Measurements from ENCODE around the gene INPP5A.

The INPP5A gene

DNA sequence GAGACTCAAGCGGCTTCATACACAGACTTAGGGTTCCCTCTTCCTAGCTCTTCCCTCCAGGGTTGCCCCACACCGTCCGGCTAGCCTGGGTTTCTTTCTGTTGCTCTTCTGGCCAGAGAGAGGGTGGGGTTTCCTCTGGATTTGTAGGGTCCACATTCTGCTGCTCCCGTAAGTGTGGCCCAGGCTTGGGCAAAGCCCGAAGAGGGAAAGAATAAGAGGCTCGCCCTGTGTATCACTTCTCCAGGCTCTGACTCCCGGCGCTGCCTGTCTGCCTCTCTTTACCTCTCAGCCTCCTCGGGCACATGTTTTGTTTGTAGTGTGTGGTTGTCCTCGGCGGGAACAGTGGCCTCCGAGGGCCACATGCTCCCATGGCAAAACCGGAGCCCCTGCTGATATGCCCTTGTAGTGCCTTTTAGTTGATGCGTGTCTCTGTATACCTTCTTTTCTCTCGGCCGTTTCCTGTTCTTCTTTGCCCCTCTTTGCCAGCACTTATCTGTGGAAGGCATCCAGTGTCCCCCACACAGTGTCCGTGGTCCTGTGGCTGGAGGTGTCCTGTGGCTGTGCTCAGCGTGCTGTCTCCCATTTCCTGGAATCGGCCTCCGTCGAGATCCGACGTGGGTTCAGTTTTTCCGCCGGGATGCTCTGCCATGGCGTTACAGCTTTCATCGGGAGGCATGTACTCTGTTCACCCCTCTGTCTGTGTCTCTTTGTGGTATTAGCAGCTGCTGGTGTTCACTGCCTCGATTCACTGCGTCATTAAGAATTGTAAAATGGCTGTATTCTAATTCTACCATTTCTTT is 102.9 kb downstream of the INPP5A start:
- no peaks in the 10 kb centered on the region for H3K27me3 Mint-ChIP-seq
- DNase-seq (no peak), ATAC-seq (replicated peaks) (no peak)
- no peak overlapping the region for H3K4me3 Mint-ChIP-seq
- H3K27ac Mint-ChIP-seq, result peak overlapping the region; percentile 65
- H3K4me1 Mint-ChIP-seq, result peaks cover 11 to 29% of the 10 kb centered on the region in 2 donors
- H3K9me3 Mint-ChIP-seq, result no peaks in the 10 kb centered on the region
- H3K36me3 Mint-ChIP-seq, result peaks cover 6 to 14% of the 10 kb centered on the region in 2 donors

DNA sequence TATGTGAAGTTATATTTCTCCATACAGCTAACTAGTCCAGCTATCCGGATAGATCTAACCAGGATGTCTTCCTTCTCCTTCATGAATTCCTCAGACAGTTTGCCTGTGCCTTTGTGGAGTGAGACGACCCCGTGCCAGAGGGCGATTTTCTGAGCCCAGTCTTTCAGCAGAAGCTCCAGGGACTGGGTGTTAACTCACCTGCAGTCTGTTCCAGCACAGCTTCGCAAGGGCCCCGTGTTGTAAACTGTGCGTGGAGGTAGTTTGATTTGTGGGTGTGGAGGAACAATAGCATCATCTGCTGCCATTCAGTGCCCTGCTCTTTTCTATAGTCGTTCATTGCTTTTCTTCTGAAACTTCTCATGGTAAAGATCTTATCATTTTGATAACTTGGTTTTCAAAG is 103.8 kb downstream of the INPP5A start:
- no peak for ATAC-seq (replicated peaks)
- H3K4me3 Mint-ChIP-seq, result no peak overlapping the region
- H3K4me1 Mint-ChIP-seq, result peaks cover 11 to 29% of the 10 kb centered on the region in 2 donors
- H3K36me3 Mint-ChIP-seq, result peaks cover 6 to 16% of the 10 kb centered on the region in 2 donors
- no peaks in the 10 kb centered on the region for H3K27me3 Mint-ChIP-seq
- H3K27ac Mint-ChIP-seq, result no peak overlapping the region
- no peak for DNase-seq
- H3K9me3 Mint-ChIP-seq, result no peaks in the 10 kb centered on the region

DNA sequence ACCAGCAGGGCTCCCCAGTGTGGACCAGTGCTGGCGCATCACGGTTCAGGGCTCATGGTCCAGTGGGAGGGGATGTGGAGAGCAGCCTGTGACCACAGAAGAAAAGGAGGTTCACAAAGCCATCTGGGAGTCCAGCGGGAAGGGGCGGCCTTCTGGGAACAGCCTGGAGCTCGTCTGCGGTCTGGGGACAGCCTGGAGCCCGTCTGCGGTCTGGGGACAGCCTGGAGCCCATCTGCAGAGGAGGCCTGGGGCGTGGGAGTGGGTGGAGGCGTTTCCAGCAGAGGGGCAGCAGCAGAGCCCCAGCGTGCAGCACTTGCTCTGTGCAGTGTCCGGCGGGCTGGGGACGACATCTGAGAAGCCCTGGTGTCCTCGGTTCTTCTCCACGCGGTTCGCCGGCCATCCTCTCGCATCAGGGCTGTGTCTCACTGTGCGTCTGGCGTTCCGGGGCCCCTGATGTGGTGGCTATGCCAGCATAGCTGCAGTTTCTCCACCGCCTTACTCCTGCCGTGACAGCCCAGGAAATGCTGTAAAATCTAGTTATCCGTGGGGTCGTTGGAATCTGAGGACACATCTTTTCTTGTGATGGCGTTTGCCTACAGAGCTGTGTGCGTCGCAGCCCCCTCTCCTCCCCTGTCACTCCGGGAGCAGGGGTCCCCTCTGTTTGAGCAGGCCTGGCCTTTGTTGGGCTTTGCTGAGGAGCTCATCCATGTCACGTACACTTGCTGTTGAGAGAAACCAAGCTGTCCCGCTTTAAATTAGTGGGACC is 104.6 kb downstream of the INPP5A start:
- no peaks in the 10 kb centered on the region for H3K27me3 Mint-ChIP-seq
- H3K4me1 Mint-ChIP-seq, result peaks cover 11 to 26% of the 10 kb centered on the region in 2 donors
- no peak for ATAC-seq (replicated peaks)
- DNase-seq, result no peak
- no peak overlapping the region for H3K4me3 Mint-ChIP-seq
- no peaks in the 10 kb centered on the region for H3K9me3 Mint-ChIP-seq
- H3K36me3 Mint-ChIP-seq, result peaks cover 6 to 17% of the 10 kb centered on the region in 2 donors
- no peak overlapping the region for H3K27ac Mint-ChIP-seq

DNA sequence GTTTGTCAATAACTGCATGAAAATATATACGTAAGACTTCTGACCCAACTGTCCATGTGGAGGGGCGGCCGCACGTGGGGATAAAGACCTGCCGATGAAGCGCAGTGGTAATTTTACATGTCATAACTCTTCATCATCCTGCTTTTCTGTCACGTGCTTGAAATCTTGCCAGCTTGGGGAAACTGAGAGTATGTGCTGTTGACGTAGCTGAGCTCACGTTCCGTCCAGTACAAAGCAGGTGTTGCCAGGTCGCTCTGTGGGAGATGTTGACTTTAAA is 105.1 kb downstream of the INPP5A start:
- H3K9me3 Mint-ChIP-seq, result no peaks in the 10 kb centered on the region
- H3K27me3 Mint-ChIP-seq, result no peaks in the 10 kb centered on the region
- peaks cover 7 to 21% of the 10 kb centered on the region in 2 donors for H3K4me1 Mint-ChIP-seq
- DNase-seq (no peak), ATAC-seq (replicated peaks) (no peak)
- peaks cover 9 to 21% of the 10 kb centered on the region in 2 donors for H3K36me3 Mint-ChIP-seq
- H3K4me3 Mint-ChIP-seq, result no peak overlapping the region
- no peak overlapping the region for H3K27ac Mint-ChIP-seq

DNA sequence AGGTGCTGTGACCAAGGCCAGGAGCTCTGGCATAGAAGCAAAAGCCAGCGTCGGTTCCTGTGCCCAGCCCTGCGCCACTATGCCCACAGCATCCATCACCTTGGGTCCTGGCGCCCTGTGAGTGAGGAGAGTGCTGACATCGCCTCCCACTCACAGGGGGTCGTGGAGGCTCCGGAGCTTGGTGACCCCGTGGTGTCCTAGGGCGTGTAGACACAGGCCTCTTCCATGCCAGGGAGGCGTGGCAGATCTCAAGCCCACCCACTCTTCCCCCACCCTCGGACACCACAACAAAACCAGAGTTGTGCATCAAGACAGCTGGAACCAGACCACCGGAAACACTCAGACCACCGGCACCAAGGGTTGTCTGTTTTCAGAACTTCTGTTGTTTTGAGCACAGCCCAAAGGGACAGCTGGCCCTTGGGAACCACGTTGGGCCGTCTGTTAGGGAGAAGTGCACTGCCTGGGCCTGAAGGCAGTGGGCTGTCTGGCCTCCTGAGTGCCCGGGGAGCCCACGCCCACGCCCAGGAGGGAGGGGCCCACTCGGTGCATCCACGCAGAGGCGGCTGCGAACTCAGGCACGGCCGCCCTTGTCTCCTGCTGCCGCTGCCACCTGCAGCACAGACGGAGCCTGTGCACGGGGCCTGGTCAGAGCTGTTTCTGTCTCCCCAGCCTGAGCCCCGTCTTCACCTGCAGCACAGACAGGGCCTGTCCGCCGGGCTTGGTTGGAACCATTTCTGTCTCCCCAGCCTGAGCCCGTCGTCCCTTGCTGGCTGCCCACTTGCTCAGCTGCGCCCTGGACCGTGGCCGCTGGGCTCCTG is 106.3 kb downstream of the INPP5A start:
- Mint-ChIP-seq H3K27me3 (no peaks in the 10 kb centered on the region), H3K4me3 (no peak overlapping the region), H3K27ac (peak overlapping the region; percentile 73), H3K9me3 (no peaks in the 10 kb centered on the region), H3K4me1 (peaks cover 3 to 15% of the 10 kb centered on the region in 2 donors), H3K36me3 (peaks cover 10 to 24% of the 10 kb centered on the region in 2 donors)
- peak; percentile 34 to 54 for ATAC-seq (replicated peaks)
- no peak for DNase-seq

DNA sequence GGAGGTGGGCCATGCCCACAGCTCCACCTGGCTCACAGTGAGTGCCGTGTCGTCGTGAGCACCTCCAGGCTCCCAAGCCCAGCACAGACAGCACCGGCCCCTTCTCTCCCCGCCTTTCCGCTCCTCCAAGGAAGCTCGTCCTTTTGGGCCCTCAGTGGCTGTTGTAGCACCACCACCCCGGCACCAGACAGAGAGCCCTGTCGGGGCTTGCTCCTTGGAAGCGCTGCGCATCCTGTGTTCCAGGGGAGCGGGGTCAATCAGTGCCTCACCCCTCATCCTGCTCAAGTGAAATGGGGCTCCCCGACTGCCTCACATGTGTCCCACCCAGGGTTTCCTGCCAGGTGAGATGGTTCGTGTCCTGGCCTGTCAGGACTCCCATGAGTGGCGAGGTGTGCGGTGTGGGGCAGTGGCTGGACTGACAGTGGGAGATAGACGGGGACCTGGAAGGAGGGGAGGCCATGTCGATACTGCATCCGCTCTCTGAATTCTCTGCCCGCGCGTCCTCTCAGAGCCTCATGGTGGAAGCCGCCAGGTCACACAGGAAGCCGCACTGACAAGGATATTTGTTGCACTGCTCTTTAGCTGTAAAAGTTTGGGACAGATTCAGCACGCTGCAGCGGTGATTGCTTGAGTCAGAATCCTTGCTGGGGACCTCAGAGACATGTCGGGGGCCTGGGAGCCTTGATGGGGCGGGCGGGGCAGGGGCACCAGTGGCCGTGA is 107.1 kb downstream of the INPP5A start:
- DNase-seq (no peak), ATAC-seq (replicated peaks) (no peak)
- Mint-ChIP-seq H3K9me3 (no peaks in the 10 kb centered on the region), H3K4me3 (no peak overlapping the region), H3K27me3 (no peaks in the 10 kb centered on the region), H3K27ac (peak overlapping the region; percentile 73), H3K36me3 (peaks cover 15 to 31% of the 10 kb centered on the region in 2 donors), H3K4me1 (peaks cover 3 to 15% of the 10 kb centered on the region in 2 donors)

DNA sequence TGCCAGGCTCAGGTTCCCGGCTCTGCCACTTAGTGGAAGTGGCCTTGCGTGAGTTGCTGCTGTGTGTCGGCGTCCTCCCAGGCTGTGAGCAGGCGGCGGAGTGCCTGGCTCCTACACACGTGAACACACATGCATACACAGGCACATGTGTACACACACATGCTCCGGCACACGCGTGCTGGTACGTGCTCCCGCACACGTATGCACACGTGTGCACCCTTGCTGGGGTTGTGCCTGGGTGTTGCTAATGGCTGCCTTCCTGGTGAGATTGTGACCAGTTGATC is 107.6 kb downstream of the INPP5A start:
- no peaks in the 10 kb centered on the region for H3K9me3 Mint-ChIP-seq
- no peaks in the 10 kb centered on the region for H3K27me3 Mint-ChIP-seq
- H3K36me3 Mint-ChIP-seq, result peaks cover 12 to 32% of the 10 kb centered on the region in 2 donors
- no peak overlapping the region for H3K4me3 Mint-ChIP-seq
- ATAC-seq (replicated peaks), result no peak
- peaks cover 3 to 15% of the 10 kb centered on the region in 2 donors for H3K4me1 Mint-ChIP-seq
- no peak overlapping the region for H3K27ac Mint-ChIP-seq
- no peak for DNase-seq

DNA sequence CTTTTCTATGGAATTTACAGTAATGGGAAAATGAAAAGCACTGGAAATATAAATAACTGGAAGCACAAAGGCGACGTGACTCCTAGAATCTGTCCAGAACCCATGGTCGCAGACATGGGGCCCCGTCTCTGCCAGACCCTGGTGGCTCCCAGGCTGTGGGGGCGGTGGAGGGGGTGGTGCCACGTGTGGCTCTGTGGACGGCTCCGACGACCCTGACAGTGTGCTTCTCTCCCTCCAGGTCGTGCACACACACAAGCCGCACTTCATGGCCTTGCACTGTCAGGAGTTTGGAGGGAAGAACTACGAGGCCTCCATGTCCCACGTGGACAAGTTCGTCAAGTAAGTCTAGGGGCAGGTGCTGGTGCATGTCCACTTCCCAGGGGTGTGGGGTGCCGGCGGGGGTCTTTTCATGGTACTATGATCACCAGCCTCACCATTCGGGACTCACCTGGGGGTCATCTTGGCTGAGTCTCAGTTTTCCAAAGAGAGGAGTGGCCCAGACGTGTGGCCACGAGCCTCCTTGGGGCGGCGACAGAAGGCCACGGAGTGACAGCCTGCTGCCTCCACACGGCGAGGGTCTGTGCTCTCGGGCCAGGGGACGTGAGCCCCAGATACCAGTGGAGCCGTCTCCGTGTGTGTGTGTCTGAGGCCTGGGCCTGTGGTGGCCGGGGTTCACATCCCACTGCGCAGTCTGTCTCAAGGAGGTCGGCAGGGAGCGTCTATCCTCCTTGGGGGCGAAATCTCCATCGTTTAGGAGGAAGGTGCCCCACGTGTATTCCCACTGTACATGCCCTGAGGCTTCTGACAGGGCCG is 108.2 kb downstream of the INPP5A start:
- DNase-seq (no peak), ATAC-seq (replicated peaks) (no peak)
- Mint-ChIP-seq H3K9me3 (no peaks in the 10 kb centered on the region), H3K4me3 (no peak overlapping the region), H3K27ac (no peak overlapping the region), H3K36me3 (peaks cover 14 to 27% of the 10 kb centered on the region in 2 donors), H3K4me1 (peaks cover 3 to 15% of the 10 kb centered on the region in 2 donors), H3K27me3 (no peaks in the 10 kb centered on the region)

DNA sequence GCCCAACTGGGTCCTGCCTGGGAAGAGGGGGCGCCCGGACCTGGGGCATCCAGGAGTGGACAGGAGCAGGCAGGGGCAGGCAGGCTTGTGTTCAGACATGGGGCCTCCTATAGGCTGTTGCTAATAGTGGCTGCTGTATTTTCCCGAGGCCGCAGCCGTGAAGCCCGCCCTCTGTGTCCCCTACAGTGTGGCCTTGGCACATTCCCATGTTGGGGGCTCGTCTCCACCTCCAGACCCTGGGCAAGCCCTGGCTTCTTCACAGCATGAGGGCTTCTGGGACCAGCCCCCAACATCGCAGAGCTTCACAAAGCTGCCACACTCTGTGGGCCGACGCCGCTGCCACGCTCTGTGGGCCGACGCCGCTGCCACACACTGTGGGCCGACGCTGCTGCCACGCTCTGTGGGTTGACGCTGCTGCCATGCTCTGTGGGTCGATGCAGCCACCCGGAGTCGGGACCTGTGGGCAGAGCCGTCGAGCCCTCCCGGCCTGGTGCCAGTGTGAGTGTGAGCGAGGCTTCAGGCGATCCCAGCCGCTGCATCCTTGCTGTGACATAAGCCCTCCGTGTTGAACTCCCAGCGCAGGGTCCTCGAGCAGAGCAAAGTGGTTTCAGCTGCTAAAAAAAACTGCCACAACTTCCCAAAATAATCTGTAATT is 109.0 kb downstream of the INPP5A start:
- Mint-ChIP-seq H3K4me1 (peaks cover 3 to 9% of the 10 kb centered on the region in 2 donors), H3K27ac (no peak overlapping the region)

DNA sequence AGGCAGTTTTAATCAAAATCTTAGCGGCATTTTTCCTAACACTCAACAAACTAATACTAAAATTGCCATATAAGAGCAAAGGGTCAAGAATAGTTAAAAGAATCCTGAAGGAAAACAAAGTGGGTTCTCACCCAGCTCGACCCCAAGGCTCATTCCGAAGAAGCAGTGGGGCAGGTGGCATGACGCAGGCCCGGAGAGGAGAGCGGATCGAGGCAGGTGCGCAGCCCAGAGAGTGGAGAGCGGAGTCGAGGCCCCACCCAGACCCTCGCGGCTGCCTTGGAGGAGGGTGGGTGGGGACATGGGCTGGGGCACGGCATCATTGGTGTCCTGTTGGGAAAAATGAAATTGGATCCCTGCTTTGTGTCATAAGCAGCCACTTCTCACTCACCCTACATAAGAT is 109.8 kb downstream of the INPP5A start:
- no peaks in the 10 kb centered on the region for H3K9me3 Mint-ChIP-seq
- no peaks in the 10 kb centered on the region for H3K27me3 Mint-ChIP-seq
- H3K36me3 Mint-ChIP-seq, result peaks cover 25 to 27% of the 10 kb centered on the region in 2 donors
- H3K4me3 Mint-ChIP-seq, result no peak overlapping the region
- H3K27ac Mint-ChIP-seq, result peak overlapping the region; percentile 71
- ATAC-seq (replicated peaks), result no peak
- no peak for DNase-seq
- H3K4me1 Mint-ChIP-seq, result peaks cover 0 to 5% of the 10 kb centered on the region in 2 donors

More for the DNA sequence above, 109.0 kb downstream of the INPP5A start:
- no peaks in the 10 kb centered on the region for H3K9me3 Mint-ChIP-seq
- H3K36me3 Mint-ChIP-seq, result peaks cover 17 to 24% of the 10 kb centered on the region in 2 donors
- H3K27me3 Mint-ChIP-seq, result no peaks in the 10 kb centered on the region
- DNase-seq (no peak), ATAC-seq (replicated peaks) (no peak)
- H3K4me3 Mint-ChIP-seq, result no peak overlapping the region

DNA sequence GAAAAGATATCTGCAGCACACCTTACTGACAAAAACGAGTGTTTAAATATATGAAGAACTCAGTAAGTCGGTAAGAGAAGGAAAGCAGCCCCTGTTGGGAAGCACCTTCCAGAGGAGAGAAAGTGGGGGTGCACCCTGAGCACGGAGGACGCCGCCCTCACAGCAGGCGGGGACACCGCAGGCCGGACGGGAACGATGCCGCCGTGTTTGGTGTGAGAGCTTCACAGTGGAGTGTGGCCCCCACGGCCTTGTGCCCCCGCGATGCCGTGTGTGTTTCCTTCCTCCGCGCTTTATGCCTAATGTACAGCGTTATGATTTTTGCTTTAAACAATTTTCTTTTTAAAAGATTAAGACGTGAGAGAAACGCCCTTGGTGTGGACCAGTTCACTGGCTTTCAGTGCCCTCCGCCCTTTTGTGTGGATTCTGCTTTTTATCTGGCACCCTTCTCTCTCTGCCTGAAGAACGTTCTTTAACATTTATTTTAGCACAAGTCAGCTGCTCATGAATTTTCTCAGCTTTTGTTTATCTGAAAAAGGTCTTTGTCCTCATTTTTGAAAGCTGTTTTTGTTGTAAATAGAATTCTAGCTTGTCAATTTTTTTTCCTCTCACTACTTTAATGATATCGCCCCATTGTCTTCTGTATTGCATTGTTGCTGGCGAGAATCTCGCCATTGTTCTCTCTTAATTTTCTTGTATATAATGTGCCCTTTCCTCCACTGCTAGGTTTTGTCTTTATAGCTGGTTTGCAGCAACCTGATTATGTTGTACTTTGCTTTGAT is 110.7 kb downstream of the INPP5A start:
- DNase-seq (no peak), ATAC-seq (replicated peaks) (no peak)
- Mint-ChIP-seq H3K4me1 (peaks cover 0 to 5% of the 10 kb centered on the region in 2 donors), H3K4me3 (no peak overlapping the region), H3K27me3 (no peaks in the 10 kb centered on the region), H3K27ac (no peak overlapping the region), H3K9me3 (no peaks in the 10 kb centered on the region), H3K36me3 (peaks cover 28 to 31% of the 10 kb centered on the region in 2 donors)

DNA sequence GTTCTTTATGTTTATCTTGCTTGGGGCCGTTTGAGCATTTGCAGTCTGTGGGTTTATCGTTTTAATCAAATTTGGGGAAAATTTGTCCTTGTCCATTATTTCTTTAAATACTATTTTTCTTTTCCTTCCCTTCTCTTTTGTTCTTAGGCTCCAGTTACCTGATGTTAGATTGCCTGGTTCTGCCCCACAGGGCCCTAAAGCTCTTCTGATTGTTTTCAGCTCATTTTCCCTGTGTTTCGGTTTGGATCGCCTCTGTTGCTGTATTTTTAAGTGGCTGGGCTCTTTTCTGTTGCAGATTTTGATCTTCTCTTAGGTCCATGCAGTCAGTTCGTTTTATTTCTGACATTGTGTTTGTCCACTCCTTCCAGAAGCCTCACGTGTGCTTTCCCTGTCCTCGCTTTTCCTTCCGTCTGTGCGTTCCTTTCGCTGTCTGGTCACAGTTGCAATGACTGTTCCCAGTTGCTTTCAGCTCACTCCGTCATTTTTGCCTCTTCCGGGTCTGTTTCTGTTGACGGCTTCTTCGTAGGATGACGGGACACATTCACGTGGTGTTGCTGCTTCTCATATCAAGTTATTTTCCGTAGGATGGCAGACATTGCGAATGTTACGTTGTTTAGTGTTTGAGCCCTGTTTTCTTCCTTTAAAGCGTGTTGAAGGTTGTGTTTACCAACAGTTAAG is 111.4 kb downstream of the INPP5A start:
- no peaks in the 10 kb centered on the region for H3K9me3 Mint-ChIP-seq

More for the DNA sequence above, 111.4 kb downstream of the INPP5A start:
- DNase-seq (no peak), ATAC-seq (replicated peaks) (no peak)
- peaks cover 0 to 2% of the 10 kb centered on the region in 2 donors for H3K4me1 Mint-ChIP-seq
- no peaks in the 10 kb centered on the region for H3K27me3 Mint-ChIP-seq
- peaks cover 28 to 33% of the 10 kb centered on the region in 2 donors for H3K36me3 Mint-ChIP-seq
- no peak overlapping the region for H3K27ac Mint-ChIP-seq
- H3K4me3 Mint-ChIP-seq, result no peak overlapping the region
